Hepatocyte (in vitro differentiated cells): ENCODE data around the gene SMYD5. TPM values are rescaled to one million over a fixed set of nuclear protein-coding genes. Genes with fewer than 3 reads are reported as not detected.

Source experiments
- DNase-seq: peaks from one replicate; pipeline ENCODE4 v3.0.0-alpha.2; 2016; ENCODE audit warnings: low spot score
- H2AFZ ChIP-seq: fragments of 200-600 bp; sonication (generic); 2 replicates; pipeline ENCODE4 v1.6.0; 2016; ENCODE audit warnings: antibody characterized with exemption, mild to moderate bottlenecking
- H3K27ac ChIP-seq: fragments of 200-600 bp; sonication (generic); 2 replicates; pipeline ENCODE4 v1.5.1; 2016; ENCODE audit warnings: mild to moderate bottlenecking
- H3K27me3 ChIP-seq: fragments of 200-600 bp; sonication (generic); 2 replicates; pipeline ENCODE4 v1.6.1; 2016
- H3K36me3 ChIP-seq: fragments of 200-600 bp; sonication (generic); replicated peaks from 2 replicates; pipeline ENCODE4 v1.5.1; 2016; ENCODE audit warnings: low read depth; ENCODE audit not compliant: insufficient read depth
- H3K4me1 ChIP-seq: fragments of 200-600 bp; sonication (generic); 2 replicates; pipeline ENCODE4 v1.5.1; 2016; ENCODE audit warnings: mild to moderate bottlenecking, moderate library complexity; ENCODE audit not compliant: insufficient read depth
- H3K4me2 ChIP-seq: fragments of 200-600 bp; sonication (generic); 2 replicates; pipeline ENCODE4 v1.6.0; 2016
- H3K4me3 ChIP-seq: fragments of 200-600 bp; sonication (generic); 2 replicates; pipeline ENCODE4 v1.5.1; 2016; ENCODE audit warnings: mild to moderate bottlenecking
- H3K79me2 ChIP-seq: fragments of 200-600 bp; sonication (generic); 2 replicates; pipeline ENCODE4 v1.6.0; 2017; ENCODE audit warnings: mild to moderate bottlenecking
- H3K9me2 ChIP-seq: fragments of 200-600 bp; sonication (generic); replicated peaks from 2 replicates; pipeline ENCODE4 v1.6.0; 2017; ENCODE audit warnings: mild to moderate bottlenecking; ENCODE audit not compliant: insufficient read depth
- H3K9me3 ChIP-seq: fragments of 200-600 bp; sonication (generic); 2 replicates; pipeline ENCODE4 v1.5.1; 2016; ENCODE audit warnings: low read depth, mild to moderate bottlenecking
- H4K20me1 ChIP-seq: fragments of 200-600 bp; sonication (generic); 2 replicates; pipeline ENCODE4 v1.6.0; 2016; ENCODE audit warnings: mild to moderate bottlenecking; ENCODE audit not compliant: insufficient read depth, poor library complexity, severe bottlenecking
- CTCF ChIP-seq: fragments of 200-600 bp; sonication (generic); IDR thresholded peaks from 2 replicates; pipeline ENCODE4 v1.5.1; 2016; ENCODE audit warnings: antibody characterized with exemption, mild to moderate bottlenecking; ENCODE audit not compliant: poor library complexity
- EZH2 ChIP-seq: fragments of 200-600 bp; sonication (generic); IDR thresholded peaks from 2 replicates; pipeline ENCODE4 v1.6.1; 2016; ENCODE audit warnings: antibody characterized with exemption, mild to moderate bottlenecking, borderline replicate concordance
- EZH2phosphoT487 ChIP-seq: fragments of 200-600 bp; sonication (generic); IDR thresholded peaks from one replicate; pipeline ENCODE4 v1.6.1; 2018; ENCODE audit warnings: antibody characterized with exemption, mild to moderate bottlenecking, low read depth, moderate library complexity; ENCODE audit not compliant: unreplicated experiment, severe bottlenecking
- WGBS: methylation state at CpG from one replicate; pipeline ENCODE4 v1.1.6; 2016; ENCODE audit warnings: low lambda C conversion rate; ENCODE audit errors: missing lambda C conversion rate; 5-methylcytosine and 5-hydroxymethylcytosine counted together
- polyA plus RNA-seq: library from polyadenylated mRNA; unstranded; fragments of >200 nt; fragmentation: Nextera tagmentation; extraction: Ambion mirVana; gene quantifications from 2 replicates; pipeline ENCODE4 v1.2.1, GENCODE V29; 2016
- total RNA-seq: library from RNA; depleted of rRNA; stranded (reverse); fragments of >200 nt; gene quantifications from 2 replicates; pipeline ENCODE4 v1.2.3, GENCODE V29; 2014

SMYD5 gene
- total and polyA plus RNA-seq, 2 experiments from 2014 or later = 10.0 to 28.3 TPM

- Histone ChIP-seq H3K9me2 (no peaks in the 10 kb centered on the region), H2AFZ (no peak overlapping the region), H3K27ac (no peak overlapping the region), H3K4me3 (peak overlapping the region; percentile 99), H3K27me3 (no peaks in the 10 kb centered on the region), H3K79me2 (peaks cover 62% of the 10 kb centered on the region), H4K20me1 (peaks cover 56% of the 10 kb centered on the region), H3K9me3 (no peaks in the 10 kb centered on the region), H3K4me1 (peaks cover 6% of the 10 kb centered on the region), H3K36me3 (no peaks in the 10 kb centered on the region), H3K4me2 (peak overlapping the region; percentile 92)
- 64% methylated on average over 11 of the region's 11 CpGs for WGBS
- no peak for DNase-seq
- TF ChIP-seq CTCF (no peak), EZH2 (no peak), EZH2phosphoT487 (no peak)
Measured at GRCh38 chr2:73235315-73236028, 21.4 kb downstream of the SMYD5 start.

GRCh38 chr2:73237168-73237567, 23.1 kb downstream of the SMYD5 start:
- WGBS = 85% methylated on average over 1 of the region's 1 CpG
- H3K36me3 ChIP-seq = no peaks in the 10 kb centered on the region
- H3K4me1 ChIP-seq = peaks cover 6% of the 10 kb centered on the region
- no peak overlapping the region for H3K4me3 ChIP-seq
- no peaks in the 10 kb centered on the region for H3K27me3 ChIP-seq
- peaks cover 75% of the 10 kb centered on the region for H3K79me2 ChIP-seq
- H3K4me2 ChIP-seq = peak overlapping the region; percentile 92
- TF ChIP-seq EZH2phosphoT487 = no peak
- H3K9me2 ChIP-seq = no peaks in the 10 kb centered on the region
- peaks cover 70% of the 10 kb centered on the region for H4K20me1 ChIP-seq
- no peak overlapping the region for H2AFZ ChIP-seq
- no peak for DNase-seq
- H3K9me3 ChIP-seq = no peaks in the 10 kb centered on the region
- H3K27ac ChIP-seq = no peak overlapping the region

GRCh38 chr2:73238149-73238548, 24.1 kb downstream of the SMYD5 start:
- 76% methylated on average over 3 of the region's 3 CpGs for WGBS
- no peaks in the 10 kb centered on the region for H3K27me3 ChIP-seq
- H4K20me1 ChIP-seq = peaks cover 77% of the 10 kb centered on the region
- TF ChIP-seq CTCF (no peak), EZH2 (no peak), EZH2phosphoT487 (no peak)
- peaks cover 6% of the 10 kb centered on the region for H3K4me1 ChIP-seq
- no peaks in the 10 kb centered on the region for H3K36me3 ChIP-seq
- H3K79me2 ChIP-seq = peaks cover 82% of the 10 kb centered on the region
- DNase-seq = no peak
- no peak overlapping the region for H3K27ac ChIP-seq
- H3K4me2 ChIP-seq = no peak overlapping the region
- H3K9me3 ChIP-seq = no peaks in the 10 kb centered on the region
- H3K4me3 ChIP-seq = no peak overlapping the region
- no peak overlapping the region for H2AFZ ChIP-seq
- no peaks in the 10 kb centered on the region for H3K9me2 ChIP-seq

GRCh38 chr2:73238976-73239375, 24.9 kb downstream of the SMYD5 start:
- no peak for DNase-seq
- TF ChIP-seq EZH2phosphoT487 (no peak), EZH2 (no peak), CTCF (no peak)
- WGBS = 86% methylated on average over 1 of the region's 1 CpG
- Histone ChIP-seq H3K9me2 (no peaks in the 10 kb centered on the region), H3K9me3 (no peaks in the 10 kb centered on the region), H3K27me3 (no peaks in the 10 kb centered on the region), H3K36me3 (no peaks in the 10 kb centered on the region), H3K4me3 (no peak overlapping the region), H4K20me1 (peaks cover 85% of the 10 kb centered on the region), H3K4me2 (no peak overlapping the region), H3K27ac (no peak overlapping the region), H3K79me2 (peaks cover 88% of the 10 kb centered on the region), H2AFZ (no peak overlapping the region), H3K4me1 (peaks cover 6% of the 10 kb centered on the region)
